Type B pancreatic cell (in vitro differentiated cells): ENCODE measurements around the gene KRTAP9-2. TPM values are rescaled to one million over a fixed set of nuclear protein-coding genes. Genes with fewer than 3 reads are reported as not detected.
"Not testable (repeated sequence)": the region's sequence is repeated elsewhere in the genome, so short reads cannot be mapped to it uniquely, and the experiment has no call there.

Experiments
- DNase-seq: peaks from one replicate; pipeline ENCODE4 v3.0.0; 2021; ENCODE audit warnings: mixed read lengths; ENCODE audit not compliant: unreplicated experiment; ENCODE audit errors: extremely low spot score
- H3K27ac Mint-ChIP-seq: 2 replicates; pipeline ENCODE4 v1.8.0; 2021; ENCODE audit warnings: mild to moderate bottlenecking, mixed read lengths
- H3K27me3 Mint-ChIP-seq: 2 replicates; pipeline ENCODE4 v1.8.0; 2021; ENCODE audit warnings: mixed read lengths
- H3K36me3 Mint-ChIP-seq: 2 replicates; pipeline ENCODE4 v1.8.0; 2021; ENCODE audit warnings: mixed read lengths
- H3K4me1 Mint-ChIP-seq: one replicate; pipeline ENCODE4 v1.8.0; 2021; ENCODE audit warnings: mixed read lengths; ENCODE audit not compliant: unreplicated experiment
- H3K4me3 Mint-ChIP-seq: 2 replicates; pipeline ENCODE4 v1.8.0; 2021; ENCODE audit warnings: mild to moderate bottlenecking, mixed read lengths
- H3K9me3 Mint-ChIP-seq: 2 replicates; pipeline ENCODE4 v1.8.0; 2021; ENCODE audit warnings: mixed read lengths
- total RNA-seq: library from RNA; stranded (reverse); gene quantifications from 2 replicates; pipeline ENCODE4 v1.2.1, GENCODE V29; 2021; ENCODE audit warnings: low replicate concordance
- TF ChIP-seq, protein P1 (sequence below): fragments of 200-600 bp; sonication (generic); conservative IDR thresholded peaks from 2 replicates; pipeline ENCODE4 v1.5.0; 2021; ENCODE audit warnings: antibody characterized with exemption, mild to moderate bottlenecking

Gene KRTAP9-2
- total RNA-seq, 1 donor from 2014 or later = not detected

DNA sequence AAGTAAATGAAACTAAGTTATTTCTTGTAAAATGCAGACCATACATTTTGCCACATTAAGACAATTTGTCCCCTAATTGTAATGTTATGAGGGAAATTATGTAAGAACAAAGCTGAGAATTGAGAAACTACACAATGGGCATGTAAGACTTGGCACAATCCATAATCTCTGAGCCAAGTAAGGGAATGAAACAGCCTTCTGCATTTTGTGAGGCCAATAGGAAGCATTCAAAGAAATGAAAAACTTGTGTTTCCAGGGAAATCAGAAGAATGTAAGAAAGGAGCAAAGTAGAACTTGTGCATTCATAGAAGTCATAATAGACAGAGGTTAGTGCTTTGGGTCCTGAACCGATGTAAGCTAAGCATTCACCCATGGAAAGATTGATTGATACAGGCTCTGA lies 24.8 kb downstream of the KRTAP9-2 start:
- H3K4me3 Mint-ChIP-seq = no peak overlapping the region
- TF ChIP-seq, protein P1, sequence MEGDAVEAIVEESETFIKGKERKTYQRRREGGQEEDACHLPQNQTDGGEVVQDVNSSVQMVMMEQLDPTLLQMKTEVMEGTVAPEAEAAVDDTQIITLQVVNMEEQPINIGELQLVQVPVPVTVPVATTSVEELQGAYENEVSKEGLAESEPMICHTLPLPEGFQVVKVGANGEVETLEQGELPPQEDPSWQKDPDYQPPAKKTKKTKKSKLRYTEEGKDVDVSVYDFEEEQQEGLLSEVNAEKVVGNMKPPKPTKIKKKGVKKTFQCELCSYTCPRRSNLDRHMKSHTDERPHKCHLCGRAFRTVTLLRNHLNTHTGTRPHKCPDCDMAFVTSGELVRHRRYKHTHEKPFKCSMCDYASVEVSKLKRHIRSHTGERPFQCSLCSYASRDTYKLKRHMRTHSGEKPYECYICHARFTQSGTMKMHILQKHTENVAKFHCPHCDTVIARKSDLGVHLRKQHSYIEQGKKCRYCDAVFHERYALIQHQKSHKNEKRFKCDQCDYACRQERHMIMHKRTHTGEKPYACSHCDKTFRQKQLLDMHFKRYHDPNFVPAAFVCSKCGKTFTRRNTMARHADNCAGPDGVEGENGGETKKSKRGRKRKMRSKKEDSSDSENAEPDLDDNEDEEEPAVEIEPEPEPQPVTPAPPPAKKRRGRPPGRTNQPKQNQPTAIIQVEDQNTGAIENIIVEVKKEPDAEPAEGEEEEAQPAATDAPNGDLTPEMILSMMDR = no peak
- H3K27me3 Mint-ChIP-seq = peaks cover 42% of the 10 kb centered on the region
- no peaks in the 10 kb centered on the region for H3K4me1 Mint-ChIP-seq
- no peak for DNase-seq
- H3K36me3 Mint-ChIP-seq = peaks cover 5% of the 10 kb centered on the region
- no peak overlapping the region for H3K27ac Mint-ChIP-seq
- peaks cover 5% of the 10 kb centered on the region for H3K9me3 Mint-ChIP-seq

GRCh38 chr17:41254861-41255260 lies 28.4 kb downstream of the KRTAP9-2 start:
- Mint-ChIP-seq H3K4me3 (no peak overlapping the region), H3K4me1 (no peaks in the 10 kb centered on the region), H3K36me3 (no peaks in the 10 kb centered on the region), H3K27me3 (peaks cover 40% of the 10 kb centered on the region), H3K27ac (no peak overlapping the region), H3K9me3 (no peaks in the 10 kb centered on the region)
- TF ChIP-seq, protein P1 = no peak
- no peak for DNase-seq

- H3K27ac Mint-ChIP-seq, H3K36me3 Mint-ChIP-seq, H3K4me3 Mint-ChIP-seq, H3K4me1 Mint-ChIP-seq, DNase-seq, H3K9me3 Mint-ChIP-seq: not testable (repeated sequence)
- peaks cover 32% of the 10 kb centered on the region for H3K27me3 Mint-ChIP-seq
Measured at GRCh38 chr17:41255381-41256290, 29.2 kb downstream of the KRTAP9-2 start, which contains the start of gene KRTAP9-9. TSS of gene KRTAP9-9 (plus strand) at chr17:41255384.

DNA sequence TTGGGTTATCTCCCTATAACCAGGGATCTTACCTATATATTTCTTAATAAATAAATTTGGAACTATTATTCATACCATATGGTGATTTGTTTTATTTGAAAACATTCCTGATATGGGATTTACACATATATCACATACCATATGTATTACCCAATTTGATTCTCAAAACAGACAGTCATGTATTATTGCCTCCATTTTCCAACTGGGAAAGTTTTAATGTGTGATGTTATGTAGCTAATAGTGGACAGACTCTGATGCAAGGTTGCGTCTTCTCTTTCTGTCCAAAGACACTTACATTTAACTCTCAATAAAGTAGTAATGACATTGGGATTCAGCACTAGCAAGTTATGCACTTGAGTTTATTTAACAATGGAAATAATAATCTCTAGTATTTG lies 29.8 kb downstream of the KRTAP9-2 start:
- no peak overlapping the region for H3K27ac Mint-ChIP-seq
- H3K27me3 Mint-ChIP-seq = peaks cover 36% of the 10 kb centered on the region
- H3K4me3 Mint-ChIP-seq = no peak overlapping the region

GRCh38 chr17:41258406-41258805 lies 32.0 kb downstream of the KRTAP9-2 start:
- Mint-ChIP-seq H3K9me3 (no peaks in the 10 kb centered on the region), H3K27me3 (peaks cover 32% of the 10 kb centered on the region), H3K27ac (no peak overlapping the region), H3K36me3 (no peaks in the 10 kb centered on the region), H3K4me1 (no peaks in the 10 kb centered on the region), H3K4me3 (no peak overlapping the region)
- DNase-seq = no peak
- TF ChIP-seq, protein P1 = no peak

More for the DNA sequence above, 29.8 kb downstream of the KRTAP9-2 start:
- DNase-seq = no peak
- Mint-ChIP-seq H3K9me3 (no peaks in the 10 kb centered on the region), H3K4me1 (no peaks in the 10 kb centered on the region), H3K36me3 (no peaks in the 10 kb centered on the region)
- TF ChIP-seq, protein P1 = no peak

GRCh38 chr17:41263212-41263611 lies 36.8 kb downstream of the KRTAP9-2 start:
- no peak for DNase-seq
- TF ChIP-seq, protein P1 = no peak
- Mint-ChIP-seq H3K4me1 (no peaks in the 10 kb centered on the region), H3K4me3 (no peak overlapping the region), H3K9me3 (no peaks in the 10 kb centered on the region), H3K27me3 (peaks cover 20% of the 10 kb centered on the region), H3K27ac (no peak overlapping the region), H3K36me3 (no peaks in the 10 kb centered on the region)
